Muscle of leg (tissue), 11 donors: ENCODE measurements around the gene COCH. TPM values are rescaled to one million over a fixed set of nuclear protein-coding genes. Genes with fewer than 3 reads are reported as not detected.

Experiments used
- DNase-seq: peaks from one replicate; pipeline ENCODE4 v3.0.0; 2013
- H3K27ac ChIP-seq: one replicate; pipeline ENCODE4 v1.5.1; 2013; ENCODE audit warnings: mild to moderate bottlenecking, low read length, control low read depth
- H3K27me3 ChIP-seq: one replicate; pipeline ENCODE4 v1.6.1; 2013; ENCODE audit warnings: low read length; ENCODE audit not compliant: control insufficient read depth, insufficient read depth
- H3K36me3 ChIP-seq: one replicate; pipeline ENCODE4 v1.6.1; 2013; ENCODE audit warnings: low read length; ENCODE audit not compliant: control insufficient read depth, insufficient read depth
- H3K4me1 ChIP-seq: one replicate; pipeline ENCODE4 v1.6.1; 2013; ENCODE audit warnings: low read length; ENCODE audit not compliant: control insufficient read depth, insufficient read depth
- H3K4me3 ChIP-seq: one replicate; pipeline ENCODE4 v1.5.1; 2013; ENCODE audit warnings: low read length, control low read depth
- H3K9me3 ChIP-seq: replicated peaks from 2 replicates; pipeline ENCODE4 v1.6.1; 2013; ENCODE audit warnings: low read depth, low read length; ENCODE audit not compliant: control insufficient read depth
- WGBS: methylation state at CpG from one replicate; pipeline ENCODE4 v1.1.5; 2013; ENCODE audit warnings: missing lambda C conversion rate; ENCODE audit not compliant: insufficient coverage; 5-methylcytosine and 5-hydroxymethylcytosine counted together
- polyA plus RNA-seq, 8 donors: library from polyadenylated mRNA; unstranded; fragments of 120-200 nt; gene quantifications; one replicate each; pipeline versions ENCODE4 v1.2.1 to v1.2.3, GENCODE V29; 2013; ENCODE audit warnings: inconsistent platforms in 1 of 8, low replicate concordance in 1 of 8; ENCODE audit not compliant: insufficient read length in 8 of 8, insufficient read depth in 1 of 8
- total RNA-seq: library from RNA; stranded (reverse); fragments of 120-200 nt; gene quantifications from one replicate; pipeline ENCODE4 v1.2.4, GENCODE V29; 2013

The COCH gene
- total and polyA plus RNA-seq, 9 donors: 3.9 to 13.6 (median 6.3) TPM

GRCh38 chr14:30849983-30850382 is 24.4 kb upstream of the COCH start:
- Histone ChIP-seq H3K4me1 (no peaks in the 10 kb centered on the region), H3K36me3 (no peaks in the 10 kb centered on the region), H3K27me3 (peaks cover 2% of the 10 kb centered on the region), H3K27ac (no peak overlapping the region), H3K4me3 (no peak overlapping the region), H3K9me3 (no peaks in the 10 kb centered on the region)
- no peak for DNase-seq
- WGBS: no CpG with 5 or more reads among the region's 1 CpG

DNA sequence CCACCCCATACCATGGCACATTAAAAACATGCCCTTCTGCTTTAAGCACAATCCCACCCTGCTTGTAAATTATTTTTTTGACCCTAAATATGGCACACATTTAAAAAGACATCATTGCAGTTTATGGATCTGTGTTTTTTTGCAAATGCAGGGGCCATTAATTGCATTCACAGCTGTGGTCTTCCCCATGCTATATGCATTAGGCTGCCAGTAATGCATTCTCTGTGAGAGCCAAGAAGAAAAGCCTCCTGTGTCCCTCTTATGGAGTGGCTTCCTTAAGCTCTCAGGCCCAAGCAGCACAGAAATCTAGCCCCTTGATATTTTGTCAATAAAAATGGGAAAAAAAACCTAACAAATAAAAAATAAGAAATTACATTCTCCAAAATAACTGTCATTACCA is 20.4 kb upstream of the COCH start:
- Histone ChIP-seq H3K27ac (no peak overlapping the region), H3K27me3 (peaks cover under 1% of the 10 kb centered on the region), H3K36me3 (no peaks in the 10 kb centered on the region), H3K4me1 (no peaks in the 10 kb centered on the region), H3K9me3 (no peaks in the 10 kb centered on the region), H3K4me3 (no peak overlapping the region)
- peak; percentile 80 for DNase-seq

DNA sequence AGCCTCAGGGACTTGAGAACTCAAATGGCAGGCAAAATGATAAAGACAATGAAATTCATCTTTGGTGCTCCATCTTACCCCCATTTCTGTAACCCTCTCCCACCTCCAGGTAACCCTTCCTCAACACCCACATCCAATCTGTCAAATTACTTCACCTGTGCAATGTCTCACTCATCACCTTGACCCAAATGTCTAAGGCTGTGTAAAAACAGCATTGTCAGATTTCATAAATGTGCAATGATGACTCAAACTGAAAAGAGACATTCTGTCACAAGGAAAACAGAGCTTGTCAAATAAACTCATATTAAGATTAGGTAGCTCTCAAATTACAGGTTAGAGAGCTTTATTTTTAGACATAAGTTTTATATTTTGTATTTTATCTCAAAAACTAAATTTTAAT is 19.9 kb upstream of the COCH start:
- no peak for DNase-seq
- Histone ChIP-seq H3K9me3 (no peaks in the 10 kb centered on the region), H3K27me3 (no peaks in the 10 kb centered on the region), H3K4me3 (no peak overlapping the region), H3K4me1 (no peaks in the 10 kb centered on the region), H3K27ac (no peak overlapping the region), H3K36me3 (no peaks in the 10 kb centered on the region)

DNA sequence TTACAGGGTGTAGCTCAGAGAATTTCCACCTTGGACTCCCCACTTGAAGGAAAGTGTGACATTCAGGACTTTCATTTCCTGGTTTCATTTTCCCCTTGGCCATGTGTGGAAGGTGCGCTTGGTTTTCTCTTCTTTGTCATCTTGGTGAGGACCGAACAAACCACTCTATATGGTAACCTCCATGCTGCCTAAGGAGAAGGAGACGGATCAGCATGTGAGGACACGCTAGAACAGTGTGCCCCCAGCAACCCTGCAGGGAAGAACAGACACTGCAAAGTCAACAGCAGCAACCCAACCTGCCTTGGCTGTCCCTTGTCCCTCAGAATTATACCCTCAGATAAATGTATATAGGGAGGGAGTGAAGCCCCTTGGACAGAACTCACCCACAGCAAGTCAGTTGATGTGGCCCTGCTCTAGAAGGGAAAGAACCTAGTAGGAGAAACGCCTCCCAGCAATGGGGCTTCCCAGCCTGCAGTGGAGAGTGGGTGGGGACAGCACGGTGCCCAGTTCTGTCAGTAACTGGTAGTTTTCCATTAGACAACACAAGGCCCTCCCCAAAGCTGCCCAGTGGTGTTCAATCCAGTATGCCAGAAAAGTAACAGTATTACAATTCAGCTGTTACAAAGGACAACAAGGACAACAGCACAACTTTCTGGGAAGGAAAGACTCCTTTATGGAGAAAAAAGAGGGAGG is 18.9 kb upstream of the COCH start:
- Histone ChIP-seq H3K9me3 (no peaks in the 10 kb centered on the region), H3K36me3 (no peaks in the 10 kb centered on the region), H3K27ac (no peak overlapping the region), H3K4me3 (no peak overlapping the region), H3K4me1 (no peaks in the 10 kb centered on the region), H3K27me3 (no peaks in the 10 kb centered on the region)
- WGBS: no CpG with 5 or more reads among the region's 6 CpGs
- no peak for DNase-seq

GRCh38 chr14:30861200-30861599 is 13.2 kb upstream of the COCH start:
- H3K4me3 ChIP-seq: no peak overlapping the region
- H3K4me1 ChIP-seq: no peaks in the 10 kb centered on the region
- H3K27ac ChIP-seq: no peak overlapping the region
- WGBS: 100% methylated on average over 1 of the region's 1 CpG
- H3K9me3 ChIP-seq: no peaks in the 10 kb centered on the region
- no peak for DNase-seq
- H3K27me3 ChIP-seq: no peaks in the 10 kb centered on the region
- H3K36me3 ChIP-seq: no peaks in the 10 kb centered on the region

DNA sequence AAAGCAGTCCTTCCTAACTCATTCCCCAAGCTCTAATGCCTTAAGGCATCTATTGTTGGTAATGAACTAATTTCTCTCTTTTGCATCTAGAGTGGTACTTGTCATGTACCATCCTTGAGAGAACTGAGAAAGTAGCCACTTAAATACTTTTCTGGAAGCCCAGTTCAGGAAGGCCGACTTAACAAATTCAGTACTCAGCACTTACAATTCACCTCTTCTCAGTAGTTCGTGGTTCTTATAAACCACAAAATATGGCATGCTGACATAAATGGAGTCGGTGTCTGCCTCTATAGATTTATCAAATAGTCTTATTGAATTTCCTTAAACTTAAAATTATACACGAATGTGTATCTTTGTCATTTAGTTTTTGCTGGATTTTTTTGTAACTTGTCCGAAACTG is 9.4 kb upstream of the COCH start:
- Histone ChIP-seq H3K27me3 (no peaks in the 10 kb centered on the region), H3K4me3 (no peak overlapping the region), H3K27ac (no peak overlapping the region), H3K4me1 (peaks cover 2% of the 10 kb centered on the region), H3K9me3 (no peaks in the 10 kb centered on the region), H3K36me3 (no peaks in the 10 kb centered on the region)
- no peak for DNase-seq
- no CpG with 5 or more reads among the region's 5 CpGs for WGBS

DNA sequence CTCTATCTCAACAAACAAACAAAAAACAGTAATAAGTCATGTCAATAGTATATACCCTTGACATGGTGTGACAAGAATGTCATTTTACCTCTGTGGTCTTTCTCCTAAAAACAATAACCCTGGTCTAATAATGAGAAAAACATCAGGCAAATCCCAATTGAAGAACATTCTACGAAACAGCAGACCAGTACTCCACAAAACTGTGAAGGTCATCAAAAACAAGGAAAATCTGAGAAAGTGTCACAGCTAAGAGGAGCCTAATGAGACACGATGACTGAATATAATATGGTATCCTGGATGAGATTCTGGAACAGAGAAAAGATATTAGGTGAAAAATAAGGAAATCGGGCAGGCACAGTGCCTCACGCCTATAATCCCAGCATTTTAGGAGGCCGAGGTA is 5.6 kb upstream of the COCH start:
- Histone ChIP-seq H3K36me3 (no peaks in the 10 kb centered on the region), H3K27ac (no peak overlapping the region), H3K27me3 (peaks cover 5% of the 10 kb centered on the region), H3K4me1 (peaks cover 6% of the 10 kb centered on the region), H3K9me3 (no peaks in the 10 kb centered on the region), H3K4me3 (no peak overlapping the region)
- DNase-seq: no peak
- WGBS: 93% methylated on average over 3 of the region's 5 CpGs

DNA sequence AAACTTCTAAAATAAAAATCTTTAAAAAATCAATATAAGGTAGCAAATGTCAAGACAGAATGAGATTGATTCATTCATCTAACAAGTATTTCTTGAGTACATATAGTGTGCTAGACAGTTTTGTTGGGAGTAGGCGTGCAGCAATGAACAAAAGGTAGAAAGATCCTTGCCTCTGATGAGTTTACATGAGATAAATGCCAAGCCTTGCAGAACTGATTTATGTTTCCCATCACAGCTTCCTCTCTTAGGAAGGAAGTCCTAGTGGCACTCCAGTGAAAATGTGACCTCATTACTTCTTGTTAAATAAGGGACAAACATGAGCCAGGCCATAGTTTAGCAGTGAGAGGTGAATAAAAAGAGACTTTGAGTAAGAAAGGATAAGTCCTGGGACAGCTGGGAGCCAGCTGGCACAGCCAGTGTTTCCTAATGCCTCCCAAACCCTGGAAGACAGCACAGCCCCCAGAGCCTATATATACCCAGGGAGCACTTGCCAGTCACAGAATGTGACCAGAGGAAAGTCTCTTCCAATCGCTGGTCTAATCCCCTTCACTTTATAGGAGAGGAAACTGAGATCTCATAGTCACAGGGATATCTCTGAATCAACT is 4.7 kb upstream of the COCH start:
- Histone ChIP-seq H3K4me3 (no peak overlapping the region), H3K9me3 (no peaks in the 10 kb centered on the region), H3K27ac (no peak overlapping the region), H3K27me3 (peaks cover 12% of the 10 kb centered on the region), H3K36me3 (no peaks in the 10 kb centered on the region), H3K4me1 (peaks cover 7% of the 10 kb centered on the region)
- no CpG with 5 or more reads among the region's 2 CpGs for WGBS
- peak; percentile 38 for DNase-seq

DNA sequence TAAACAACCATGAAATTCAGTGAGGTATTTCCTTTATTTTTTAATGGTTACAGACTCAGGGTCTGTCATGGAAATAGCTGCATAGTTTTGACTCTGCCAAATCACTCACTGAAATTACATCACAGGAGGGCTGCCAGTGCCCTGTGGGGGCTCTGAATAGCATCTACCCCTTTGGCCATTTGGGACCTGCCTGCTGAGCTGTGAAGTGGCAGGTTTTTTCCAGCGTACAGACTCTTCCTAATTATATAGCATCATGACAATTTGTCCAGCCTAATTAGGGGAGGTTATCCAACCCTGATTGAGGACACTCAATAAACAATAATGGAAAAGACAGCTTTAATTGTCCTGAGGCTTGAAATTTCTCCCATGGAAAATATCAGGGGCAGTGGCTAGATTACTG is 1.8 kb upstream of the COCH start:
- Histone ChIP-seq H3K4me1 (peaks cover 16% of the 10 kb centered on the region), H3K27me3 (peaks cover 30% of the 10 kb centered on the region), H3K4me3 (no peak overlapping the region), H3K9me3 (no peaks in the 10 kb centered on the region), H3K27ac (no peak overlapping the region), H3K36me3 (no peaks in the 10 kb centered on the region)
- no peak for DNase-seq
- WGBS: no CpG with 5 or more reads among the region's 1 CpG

GRCh38 chr14:30873308-30874119 is 845 bp upstream of the COCH start:
- H3K9me3 ChIP-seq: no peaks in the 10 kb centered on the region
- no peak for DNase-seq
- H3K36me3 ChIP-seq: no peaks in the 10 kb centered on the region
- H3K27ac ChIP-seq: no peak overlapping the region
- peaks cover 30% of the 10 kb centered on the region for H3K27me3 ChIP-seq
- H3K4me3 ChIP-seq: peak overlapping the region; percentile 56
- 43% methylated on average over 13 of the region's 20 CpGs for WGBS
- peaks cover 16% of the 10 kb centered on the region for H3K4me1 ChIP-seq
